Measurements from ENCODE around the gene NENF.
"Not testable (repeated sequence)": the region's sequence is repeated elsewhere in the genome, so short reads cannot be mapped to it uniquely, and the experiment has no call there.

NENF gene

GRCh38 chr1:212478467-212479025, 45.8 kb downstream of the NENF start:
- no peak for ATAC-seq
- no peak for TF ChIP-seq TOX (CRISPR knock-in tag; IDR thresholded peaks at IDR 0.05; ENCODE audit: borderline replicate concordance)
- no peak for TF ChIP-seq CSDC2 (CRISPR knock-in tag; IDR thresholded peaks at IDR 0.05)
- no peak for TF ChIP-seq SNAI2 (CRISPR knock-in tag; IDR thresholded peaks at IDR 0.05)
- no peak for TF ChIP-seq ZFP30 (CRISPR knock-in tag; IDR thresholded peaks at IDR 0.05)
- no peak for TF ChIP-seq ZNF8 (CRISPR knock-in tag; IDR thresholded peaks at IDR 0.05)
- TF ChIP-seq ZNF70 (CRISPR knock-in tag; IDR thresholded peaks at IDR 0.05) = no peak
- no peak for TF ChIP-seq RARB (CRISPR knock-in tag; IDR thresholded peaks at IDR 0.05)
- no peak for TF ChIP-seq GLIS3 (CRISPR knock-in tag; IDR thresholded peaks at IDR 0.05)
- TF ChIP-seq ZFP3 (CRISPR knock-in tag; IDR thresholded peaks at IDR 0.05) = no peak
- TF ChIP-seq TCF4 (CRISPR knock-in tag; IDR thresholded peaks at IDR 0.05; ENCODE audit: borderline replicate concordance) = no peak
- no peak for TF ChIP-seq ZNF565 (CRISPR knock-in tag; conservative IDR thresholded peaks at IDR 0.05; ENCODE audit: low read depth)
- TF ChIP-seq ARNTL (CRISPR knock-in tag; IDR thresholded peaks at IDR 0.05; ENCODE audit: borderline replicate concordance, low read depth) = no peak
- TF ChIP-seq OSR1 (CRISPR knock-in tag; IDR thresholded peaks at IDR 0.05) = no peak
- TF ChIP-seq CSRNP3 (CRISPR knock-in tag; IDR thresholded peaks at IDR 0.05) = no peak
- TF ChIP-seq, protein P1, sequence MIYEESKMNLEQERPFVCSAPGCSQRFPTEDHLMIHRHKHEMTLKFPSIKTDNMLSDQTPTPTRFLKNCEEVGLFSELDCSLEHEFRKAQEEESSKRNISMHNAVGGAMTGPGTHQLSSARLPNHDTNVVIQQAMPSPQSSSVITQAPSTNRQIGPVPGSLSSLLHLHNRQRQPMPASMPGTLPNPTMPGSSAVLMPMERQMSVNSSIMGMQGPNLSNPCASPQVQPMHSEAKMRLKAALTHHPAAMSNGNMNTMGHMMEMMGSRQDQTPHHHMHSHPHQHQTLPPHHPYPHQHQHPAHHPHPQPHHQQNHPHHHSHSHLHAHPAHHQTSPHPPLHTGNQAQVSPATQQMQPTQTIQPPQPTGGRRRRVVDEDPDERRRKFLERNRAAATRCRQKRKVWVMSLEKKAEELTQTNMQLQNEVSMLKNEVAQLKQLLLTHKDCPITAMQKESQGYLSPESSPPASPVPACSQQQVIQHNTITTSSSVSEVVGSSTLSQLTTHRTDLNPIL (CRISPR knock-in tag; IDR thresholded peaks at IDR 0.05; ENCODE audit: low read depth) = no peak
- no peak for TF ChIP-seq ZC3H10 (CRISPR knock-in tag; IDR thresholded peaks at IDR 0.05)
- no peak for TF ChIP-seq BACH2 (CRISPR knock-in tag; IDR thresholded peaks at IDR 0.05; ENCODE audit: borderline replicate concordance)

- TF ChIP-seq ESRRG (CRISPR knock-in tag; IDR thresholded peaks at IDR 0.05) (no peak), ZFP3 (CRISPR knock-in tag; IDR thresholded peaks at IDR 0.05) (no peak), ISL1 (CRISPR knock-in tag; IDR thresholded peaks at IDR 0.05) (no peak), BACH2 (CRISPR knock-in tag; IDR thresholded peaks at IDR 0.05; ENCODE audit: borderline replicate concordance) (no peak), TOX (CRISPR knock-in tag; IDR thresholded peaks at IDR 0.05; ENCODE audit: borderline replicate concordance) (no peak), OSR1 (CRISPR knock-in tag; IDR thresholded peaks at IDR 0.05) (no peak), ZFP30 (CRISPR knock-in tag; IDR thresholded peaks at IDR 0.05) (no peak), ZNF8 (CRISPR knock-in tag; IDR thresholded peaks at IDR 0.05) (no peak), ZNF565 (CRISPR knock-in tag; conservative IDR thresholded peaks at IDR 0.05; ENCODE audit: low read depth) (no peak), PPARA (CRISPR knock-in tag; IDR thresholded peaks at IDR 0.05; ENCODE audit: borderline replicate concordance) (no peak), ZNF70 (CRISPR knock-in tag; IDR thresholded peaks at IDR 0.05) (no peak), CSDC2 (CRISPR knock-in tag; IDR thresholded peaks at IDR 0.05) (no peak), GLIS3 (CRISPR knock-in tag; IDR thresholded peaks at IDR 0.05) (no peak)
- TF ChIP-seq, protein P2, sequence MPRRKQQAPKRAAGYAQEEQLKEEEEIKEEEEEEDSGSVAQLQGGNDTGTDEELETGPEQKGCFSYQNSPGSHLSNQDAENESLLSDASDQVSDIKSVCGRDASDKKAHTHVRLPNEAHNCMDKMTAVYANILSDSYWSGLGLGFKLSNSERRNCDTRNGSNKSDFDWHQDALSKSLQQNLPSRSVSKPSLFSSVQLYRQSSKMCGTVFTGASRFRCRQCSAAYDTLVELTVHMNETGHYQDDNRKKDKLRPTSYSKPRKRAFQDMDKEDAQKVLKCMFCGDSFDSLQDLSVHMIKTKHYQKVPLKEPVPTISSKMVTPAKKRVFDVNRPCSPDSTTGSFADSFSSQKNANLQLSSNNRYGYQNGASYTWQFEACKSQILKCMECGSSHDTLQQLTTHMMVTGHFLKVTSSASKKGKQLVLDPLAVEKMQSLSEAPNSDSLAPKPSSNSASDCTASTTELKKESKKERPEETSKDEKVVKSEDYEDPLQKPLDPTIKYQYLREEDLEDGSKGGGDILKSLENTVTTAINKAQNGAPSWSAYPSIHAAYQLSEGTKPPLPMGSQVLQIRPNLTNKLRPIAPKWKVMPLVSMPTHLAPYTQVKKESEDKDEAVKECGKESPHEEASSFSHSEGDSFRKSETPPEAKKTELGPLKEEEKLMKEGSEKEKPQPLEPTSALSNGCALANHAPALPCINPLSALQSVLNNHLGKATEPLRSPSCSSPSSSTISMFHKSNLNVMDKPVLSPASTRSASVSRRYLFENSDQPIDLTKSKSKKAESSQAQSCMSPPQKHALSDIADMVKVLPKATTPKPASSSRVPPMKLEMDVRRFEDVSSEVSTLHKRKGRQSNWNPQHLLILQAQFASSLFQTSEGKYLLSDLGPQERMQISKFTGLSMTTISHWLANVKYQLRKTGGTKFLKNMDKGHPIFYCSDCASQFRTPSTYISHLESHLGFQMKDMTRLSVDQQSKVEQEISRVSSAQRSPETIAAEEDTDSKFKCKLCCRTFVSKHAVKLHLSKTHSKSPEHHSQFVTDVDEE (CRISPR knock-in tag; IDR thresholded peaks at IDR 0.05) = no peak
- TF ChIP-seq, protein P3, sequence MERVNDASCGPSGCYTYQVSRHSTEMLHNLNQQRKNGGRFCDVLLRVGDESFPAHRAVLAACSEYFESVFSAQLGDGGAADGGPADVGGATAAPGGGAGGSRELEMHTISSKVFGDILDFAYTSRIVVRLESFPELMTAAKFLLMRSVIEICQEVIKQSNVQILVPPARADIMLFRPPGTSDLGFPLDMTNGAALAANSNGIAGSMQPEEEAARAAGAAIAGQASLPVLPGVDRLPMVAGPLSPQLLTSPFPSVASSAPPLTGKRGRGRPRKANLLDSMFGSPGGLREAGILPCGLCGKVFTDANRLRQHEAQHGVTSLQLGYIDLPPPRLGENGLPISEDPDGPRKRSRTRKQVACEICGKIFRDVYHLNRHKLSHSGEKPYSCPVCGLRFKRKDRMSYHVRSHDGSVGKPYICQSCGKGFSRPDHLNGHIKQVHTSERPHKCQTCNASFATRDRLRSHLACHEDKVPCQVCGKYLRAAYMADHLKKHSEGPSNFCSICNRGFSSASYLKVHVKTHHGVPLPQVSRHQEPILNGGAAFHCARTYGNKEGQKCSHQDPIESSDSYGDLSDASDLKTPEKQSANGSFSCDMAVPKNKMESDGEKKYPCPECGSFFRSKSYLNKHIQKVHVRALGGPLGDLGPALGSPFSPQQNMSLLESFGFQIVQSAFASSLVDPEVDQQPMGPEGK (CRISPR knock-in tag; IDR thresholded peaks at IDR 0.05; ENCODE audit: borderline replicate concordance) = no peak
- ATAC-seq = no peak
Measured at GRCh38 chr1:212479188-212479587, 46.5 kb downstream of the NENF start.

DNA sequence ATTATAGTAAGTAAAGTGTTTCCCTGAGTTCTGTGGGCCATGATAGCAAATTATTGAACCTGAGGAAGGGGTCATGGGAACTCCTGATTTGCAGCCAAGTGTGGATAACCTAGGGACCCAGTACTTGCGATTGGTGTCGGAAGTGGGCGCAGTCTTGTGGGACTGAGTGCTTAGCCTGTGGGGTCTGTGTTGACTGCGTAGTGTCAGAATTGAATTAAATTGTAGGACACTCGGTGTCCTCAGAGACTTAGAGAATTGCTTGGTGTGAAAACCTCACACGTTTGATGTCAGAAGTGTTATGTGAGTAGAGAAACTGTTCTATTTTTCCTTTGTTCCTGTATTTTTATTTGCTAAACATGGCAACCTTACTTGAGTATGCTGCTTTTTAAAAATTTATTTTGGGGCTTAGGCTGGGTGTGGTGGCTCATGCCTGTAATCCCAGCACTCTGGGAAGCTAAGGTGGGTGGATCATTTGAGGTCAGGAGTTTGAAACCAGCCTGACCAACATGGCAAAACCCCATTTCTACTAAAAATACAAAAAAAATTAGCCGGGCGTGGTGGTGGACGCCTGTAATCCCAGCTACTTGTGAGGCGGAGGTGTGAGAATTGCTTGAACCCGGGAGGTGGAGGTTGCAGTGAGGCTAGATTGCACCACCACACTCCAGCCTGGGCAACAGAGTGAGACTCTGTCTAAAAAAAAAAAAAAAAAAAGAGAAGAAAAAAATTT, 48.2 kb downstream of the NENF start:
- not testable (repeated sequence) for ATAC-seq
